PC-3 (cell line): ENCODE measurements around the gene C9orf43. TPM values are rescaled to one million over a fixed set of nuclear protein-coding genes. Genes with fewer than 3 reads are reported as not detected.

ENCODE experiments used
- ATAC-seq: fragments of 200-7000 bp; cut with Tn5 transposase; 2 replicates; pipeline ENCODE4 v1.9.1; 2020; ENCODE audit warnings: mild to moderate bottlenecking, moderate library complexity
- BruUV-seq: library from RNA; stranded (reverse); fragments of 400-500 nt; replicated peaks from 2 replicates; lab custom pipeline; 2021; lab: Mats Ljungman, UMichigan
- CTCF ChIA-PET: fragments of 300-600 bp; sonication (Branson Sonifier 250); formaldehyde crosslinking; loops from one replicate; lab custom pipeline; 2022; ENCODE audit warnings: antibody characterized with exemption; lab: Charles Lee
- POLR2A ChIA-PET: fragments of 300-600 bp; sonication (Branson Sonifier 250); formaldehyde crosslinking; loops from one replicate; lab custom pipeline; 2022; ENCODE audit warnings: antibody characterized with exemption; ENCODE audit not compliant: unreplicated experiment; lab: Charles Lee
- DNase-seq: peaks from one replicate; pipeline ENCODE4 v3.0.0-alpha.2; 2015
- H2AFZ ChIP-seq: fragments of 300-600 bp; sonication (generic); 2 replicates; pipeline ENCODE4 v1.6.0; 2016; ENCODE audit warnings: antibody characterized with exemption, low read length
- H3F3A ChIP-seq: fragments of 300-600 bp; sonication (generic); one replicate; pipeline ENCODE4 v1.6.0; 2017; ENCODE audit warnings: antibody characterized with exemption, low read length, control low read depth, mild to moderate bottlenecking; ENCODE audit not compliant: unreplicated experiment
- H3K27ac ChIP-seq: fragments of 300-600 bp; sonication (generic); 2 replicates; pipeline ENCODE4 v1.5.1; 2016; ENCODE audit warnings: mild to moderate bottlenecking, low read length
- H3K27me3 ChIP-seq: fragments of 300-600 bp; sonication (generic); 2 replicates; pipeline ENCODE4 v1.6.1; 2016; ENCODE audit warnings: low read length, mixed read lengths
- H3K36me3 ChIP-seq: fragments of 300-600 bp; sonication (generic); 2 replicates; pipeline ENCODE4 v1.6.1; 2016; ENCODE audit warnings: low read depth, mixed run types, low read length, mixed read lengths
- H3K4me1 ChIP-seq: fragments of 300-600 bp; sonication (generic); 2 replicates; pipeline ENCODE4 v1.5.1; 2016; ENCODE audit warnings: low read length; ENCODE audit not compliant: insufficient read depth
- H3K4me2 ChIP-seq: fragments of 300-600 bp; sonication (generic); 2 replicates; pipeline ENCODE4 v1.6.0; 2016; ENCODE audit warnings: low read length
- H3K4me3 ChIP-seq: fragments of 300-600 bp; sonication (generic); 2 replicates; pipeline ENCODE4 v1.5.1; 2016; ENCODE audit warnings: mild to moderate bottlenecking, low read length, mixed read lengths
- H3K79me2 ChIP-seq: fragments of 300-600 bp; sonication (generic); 2 replicates; pipeline ENCODE4 v1.6.1; 2017; ENCODE audit warnings: low read length, mixed read lengths
- H3K9ac ChIP-seq: fragments of 300-600 bp; sonication (generic); 2 replicates; pipeline ENCODE4 v1.6.0; 2016; ENCODE audit warnings: mild to moderate bottlenecking, low read length
- H3K9me2 ChIP-seq: fragments of 300-600 bp; sonication (generic); replicated peaks from 2 replicates; pipeline ENCODE4 v1.6.1; 2016; ENCODE audit warnings: mixed run types, low read length, mixed read lengths
- H3K9me3 ChIP-seq: fragments of 300-600 bp; sonication (generic); 2 replicates; pipeline ENCODE4 v1.6.1; 2016; ENCODE audit warnings: low read length, mixed read lengths
- H4K20me1 ChIP-seq: fragments of 300-600 bp; sonication (generic); 2 replicates; pipeline ENCODE4 v1.6.1; 2016; ENCODE audit warnings: low read length, mixed read lengths
- EZH2 ChIP-seq: fragments of 300-600 bp; sonication (generic); IDR thresholded peaks from one replicate; pipeline ENCODE4 v1.6.1; 2017; ENCODE audit warnings: antibody characterized with exemption, mild to moderate bottlenecking, low read length; ENCODE audit not compliant: unreplicated experiment
- EZH2phosphoT487 ChIP-seq: fragments of 300-600 bp; sonication (generic); IDR thresholded peaks from 2 replicates; pipeline ENCODE4 v1.6.1; 2018; ENCODE audit warnings: mild to moderate bottlenecking, antibody characterized with exemption, low read length, borderline replicate concordance
- intact Hi-C: fragments of 100-400 bp; cut with micrococcal nuclease; formaldehyde crosslinking; loops from 2 replicates; pipeline ENCODE4 v1.9.0; 2023
- total RNA-seq: library from RNA; depleted of rRNA; stranded (reverse); fragments of >200 nt; gene quantifications from 2 replicates; pipeline ENCODE4 v1.2.3, GENCODE V29; 2014
- TF ChIP-seq, protein P1 (sequence below): fragments of 300-600 bp; sonication (generic); conservative IDR thresholded peaks from 2 replicates; pipeline ENCODE4 v1.5.1; 2017; ENCODE audit warnings: antibody characterized with exemption, low read depth, mild to moderate bottlenecking, low read length

Gene C9orf43
- total RNA-seq, 1 experiment from 2014 or later: 0.29 TPM

DNA sequence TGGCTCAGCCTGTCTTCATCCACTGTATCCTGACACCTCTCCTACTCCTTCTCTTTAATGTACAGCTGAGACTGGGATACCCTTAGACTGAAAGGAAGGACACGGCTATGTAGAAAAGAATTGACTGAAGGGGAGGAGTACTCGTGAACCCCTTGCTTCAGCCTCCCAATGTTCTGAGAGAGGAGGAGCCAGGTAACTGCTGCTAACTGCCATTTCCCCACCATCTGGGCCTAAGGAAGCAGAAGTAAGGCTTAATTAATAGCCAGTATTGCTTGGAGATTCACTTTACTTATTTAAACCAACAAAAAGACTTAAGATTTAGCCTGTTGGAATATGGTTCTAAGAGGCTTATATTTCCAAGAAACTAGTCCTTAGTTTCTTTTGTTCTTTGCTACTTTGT lies 34.2 kb downstream of the C9orf43 start:
- Histone ChIP-seq H3K9ac (no peak overlapping the region), H3K4me2 (no peak overlapping the region), H3K4me1 (no peaks in the 10 kb centered on the region), H3K4me3 (no peak overlapping the region), H3K27me3 (no peaks in the 10 kb centered on the region), H2AFZ (no peak overlapping the region), H3K79me2 (no peaks in the 10 kb centered on the region), H3K36me3 (no peaks in the 10 kb centered on the region), H3K9me3 (no peaks in the 10 kb centered on the region), H3K27ac (no peak overlapping the region), H3F3A (no peaks in the 10 kb centered on the region), H4K20me1 (no peaks in the 10 kb centered on the region), H3K9me2 (no peaks in the 10 kb centered on the region)
- CTCF ChIA-PET: no interaction called here
- no TSS peak for BruUV-seq
- POLR2A ChIA-PET: no interaction called here
- intact Hi-C loops: no loop called here
- TF ChIP-seq EZH2: no peak
- TF ChIP-seq, protein P1, sequence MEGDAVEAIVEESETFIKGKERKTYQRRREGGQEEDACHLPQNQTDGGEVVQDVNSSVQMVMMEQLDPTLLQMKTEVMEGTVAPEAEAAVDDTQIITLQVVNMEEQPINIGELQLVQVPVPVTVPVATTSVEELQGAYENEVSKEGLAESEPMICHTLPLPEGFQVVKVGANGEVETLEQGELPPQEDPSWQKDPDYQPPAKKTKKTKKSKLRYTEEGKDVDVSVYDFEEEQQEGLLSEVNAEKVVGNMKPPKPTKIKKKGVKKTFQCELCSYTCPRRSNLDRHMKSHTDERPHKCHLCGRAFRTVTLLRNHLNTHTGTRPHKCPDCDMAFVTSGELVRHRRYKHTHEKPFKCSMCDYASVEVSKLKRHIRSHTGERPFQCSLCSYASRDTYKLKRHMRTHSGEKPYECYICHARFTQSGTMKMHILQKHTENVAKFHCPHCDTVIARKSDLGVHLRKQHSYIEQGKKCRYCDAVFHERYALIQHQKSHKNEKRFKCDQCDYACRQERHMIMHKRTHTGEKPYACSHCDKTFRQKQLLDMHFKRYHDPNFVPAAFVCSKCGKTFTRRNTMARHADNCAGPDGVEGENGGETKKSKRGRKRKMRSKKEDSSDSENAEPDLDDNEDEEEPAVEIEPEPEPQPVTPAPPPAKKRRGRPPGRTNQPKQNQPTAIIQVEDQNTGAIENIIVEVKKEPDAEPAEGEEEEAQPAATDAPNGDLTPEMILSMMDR: no peak
- no peak for TF ChIP-seq EZH2phosphoT487
- DNase-seq (no peak), ATAC-seq (no peak)

DNA sequence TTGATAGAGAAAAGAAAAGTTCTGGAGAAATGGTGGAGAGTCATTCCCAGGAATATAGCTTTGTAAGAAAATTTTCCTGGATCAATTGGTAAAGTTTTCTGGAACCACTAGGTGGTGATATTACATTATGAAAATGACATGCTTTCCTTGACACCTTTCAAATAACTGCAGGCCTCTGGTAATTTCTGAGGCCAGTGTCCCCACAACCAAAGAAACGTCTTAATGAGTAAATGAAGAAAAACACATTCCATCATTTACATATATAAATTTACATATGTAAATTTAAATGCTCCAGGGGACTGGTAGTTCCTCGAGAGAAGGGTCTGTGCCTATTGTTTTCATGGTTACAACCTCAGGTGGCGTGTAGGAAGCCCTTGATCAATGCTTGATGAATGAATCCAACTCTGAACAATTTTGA lies 35.8 kb downstream of the C9orf43 start:
- H3K9me2 ChIP-seq: no peaks in the 10 kb centered on the region
- H3K79me2 ChIP-seq: no peaks in the 10 kb centered on the region
- CTCF ChIA-PET: interaction anchor here (0.6 to 1.7 kb wide), 10 partner anchors 16 to 212 kb away, joined by 3 to 18 read pairs (median 6); no protein-coding TSS in a partner anchor
- DNase-seq (peak; percentile 67), ATAC-seq (no peak)
- no peak for TF ChIP-seq EZH2phosphoT487
- TF ChIP-seq, protein P1: peak; percentile 70
- no peak for TF ChIP-seq EZH2
- H4K20me1 ChIP-seq: no peaks in the 10 kb centered on the region
- POLR2A ChIA-PET: interaction anchor here (0.6 kb wide), 1 partner anchor 195 kb away, joined by 3 read pairs; no protein-coding TSS in a partner anchor
- no peaks in the 10 kb centered on the region for H3K36me3 ChIP-seq
- no peak overlapping the region for H3K4me2 ChIP-seq
- intact Hi-C loops: loop anchor here (2.0 kb wide), 2 partner anchors 144 to 212 kb away; no protein-coding TSS in a partner anchor
- H3K4me1 ChIP-seq: no peaks in the 10 kb centered on the region
- no peak overlapping the region for H2AFZ ChIP-seq
- H3K4me3 ChIP-seq: no peak overlapping the region
- H3F3A ChIP-seq: no peaks in the 10 kb centered on the region
- H3K9ac ChIP-seq: no peak overlapping the region
- H3K27me3 ChIP-seq: no peaks in the 10 kb centered on the region
- H3K9me3 ChIP-seq: no peaks in the 10 kb centered on the region
- H3K27ac ChIP-seq: no peak overlapping the region
- no TSS peak for BruUV-seq

DNA sequence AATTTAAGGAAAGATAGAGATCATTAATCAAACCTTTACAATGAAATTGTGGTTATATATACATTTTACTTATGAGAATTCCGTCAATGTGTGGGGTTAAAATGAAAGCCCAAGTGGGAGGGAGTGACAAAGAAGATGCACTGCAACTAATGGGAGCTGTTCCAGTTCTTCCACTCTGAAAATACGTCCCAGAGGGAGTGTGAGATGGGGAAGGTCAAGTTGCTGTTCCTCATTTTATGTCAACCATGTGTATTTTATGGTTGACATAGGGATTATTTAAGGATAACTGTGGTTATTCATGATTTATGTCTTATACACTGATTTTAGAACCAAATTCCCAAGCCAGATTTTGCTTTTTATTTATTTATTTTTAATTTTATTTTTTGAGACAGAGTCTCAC lies 38.8 kb downstream of the C9orf43 start:
- H3K9ac ChIP-seq: no peak overlapping the region
- H3K4me2 ChIP-seq: no peak overlapping the region
- no peaks in the 10 kb centered on the region for H3K79me2 ChIP-seq
- no peaks in the 10 kb centered on the region for H3K27me3 ChIP-seq
- DNase-seq: no peak
- no peaks in the 10 kb centered on the region for H4K20me1 ChIP-seq
- BruUV-seq: no TSS peak
- no peak overlapping the region for H3K27ac ChIP-seq
- no peaks in the 10 kb centered on the region for H3K9me3 ChIP-seq
- TF ChIP-seq, protein P1: no peak
- TF ChIP-seq EZH2 (no peak), EZH2phosphoT487 (no peak)
- ATAC-seq: no peak
- no peak overlapping the region for H3K4me3 ChIP-seq
- ChIA-PET CTCF (no interaction called here), POLR2A (no interaction called here)
- H3K36me3 ChIP-seq: no peaks in the 10 kb centered on the region
- intact Hi-C loops: no loop called here
- no peaks in the 10 kb centered on the region for H3F3A ChIP-seq
- H2AFZ ChIP-seq: no peak overlapping the region
- H3K9me2 ChIP-seq: no peaks in the 10 kb centered on the region
- no peaks in the 10 kb centered on the region for H3K4me1 ChIP-seq
